Smooth muscle cell (in vitro differentiated cells): ENCODE results near the gene EPHB2. TPM values are rescaled to one million over a fixed set of nuclear protein-coding genes. Genes with fewer than 3 reads are reported as not detected.

Experiments used
- DNase-seq: peaks from one replicate; lab custom pipeline; 2025; ENCODE audit not compliant: unreplicated experiment; lab: John Stamatoyannopoulos, UW
- H2AFZ ChIP-seq: fragments of 200-600 bp; sonication (generic); 2 replicates; pipeline ENCODE4 v1.6.0; 2016; ENCODE audit warnings: antibody characterized with exemption, low read depth, mild to moderate bottlenecking
- H3F3A ChIP-seq: fragments of 200-600 bp; sonication (generic); 2 replicates; pipeline ENCODE4 v1.6.0; 2017; ENCODE audit warnings: antibody characterized with exemption, low read depth
- H3K27ac ChIP-seq: fragments of 200-600 bp; sonication (generic); 2 replicates; pipeline ENCODE4 v1.5.1; 2016; ENCODE audit warnings: low read depth, mild to moderate bottlenecking
- H3K27me3 ChIP-seq: fragments of 200-600 bp; sonication (generic); 2 replicates; pipeline ENCODE4 v1.6.1; 2016; ENCODE audit warnings: low read depth, mild to moderate bottlenecking
- H3K36me3 ChIP-seq: fragments of 200-600 bp; sonication (generic); 2 replicates; pipeline ENCODE4 v1.5.1; 2016; ENCODE audit warnings: low read depth
- H3K4me1 ChIP-seq: fragments of 200-600 bp; sonication (generic); 2 replicates; pipeline ENCODE4 v1.5.1; 2016; ENCODE audit warnings: low read depth
- H3K4me2 ChIP-seq: fragments of 200-600 bp; sonication (generic); 2 replicates; pipeline ENCODE4 v1.6.0; 2016; ENCODE audit warnings: mild to moderate bottlenecking
- H3K4me3 ChIP-seq: fragments of 200-600 bp; sonication (generic); 2 replicates; pipeline ENCODE4 v1.5.1; 2016; ENCODE audit warnings: mild to moderate bottlenecking
- H3K79me2 ChIP-seq: fragments of 200-600 bp; sonication (generic); 2 replicates; pipeline ENCODE4 v1.6.0; 2016; ENCODE audit warnings: low read depth, mild to moderate bottlenecking
- H3K9ac ChIP-seq: fragments of 200-600 bp; sonication (generic); 2 replicates; pipeline ENCODE4 v1.6.0; 2016; ENCODE audit warnings: low read depth
- H3K9me3 ChIP-seq: fragments of 200-600 bp; sonication (generic); replicated peaks from 2 replicates; pipeline ENCODE4 v1.5.1; 2016; ENCODE audit warnings: low read depth
- H4K20me1 ChIP-seq: fragments of 200-600 bp; sonication (generic); 2 replicates; pipeline ENCODE4 v1.6.0; 2016; ENCODE audit warnings: low read depth
- WGBS: methylation state at CpG from one replicate; pipeline ENCODE4 v1.1.7; 2016; ENCODE audit warnings: low lambda C conversion rate; 5-methylcytosine and 5-hydroxymethylcytosine counted together
- polyA plus RNA-seq: library from polyadenylated mRNA; unstranded; fragments of >200 nt; fragmentation: Nextera tagmentation; extraction: Ambion mirVana; gene quantifications from 2 replicates; pipeline ENCODE4 v1.2.1, GENCODE V29; 2016
- total RNA-seq: library from RNA; depleted of rRNA; stranded (reverse); fragments of >200 nt; gene quantifications from 2 replicates; pipeline ENCODE4 v1.2.3, GENCODE V29; 2014
- TF ChIP-seq, protein P1 (sequence below): fragments of 200-600 bp; sonication (generic); IDR thresholded peaks from 2 replicates; pipeline ENCODE4 v1.5.1; 2017; ENCODE audit warnings: borderline replicate concordance, mild to moderate bottlenecking, antibody characterized with exemption; ENCODE audit not compliant: insufficient read depth, poor library complexity, severe bottlenecking

The EPHB2 gene
- total and polyA plus RNA-seq, 2 experiments from 2014 or later = 1.1 to 6.7 TPM

DNA sequence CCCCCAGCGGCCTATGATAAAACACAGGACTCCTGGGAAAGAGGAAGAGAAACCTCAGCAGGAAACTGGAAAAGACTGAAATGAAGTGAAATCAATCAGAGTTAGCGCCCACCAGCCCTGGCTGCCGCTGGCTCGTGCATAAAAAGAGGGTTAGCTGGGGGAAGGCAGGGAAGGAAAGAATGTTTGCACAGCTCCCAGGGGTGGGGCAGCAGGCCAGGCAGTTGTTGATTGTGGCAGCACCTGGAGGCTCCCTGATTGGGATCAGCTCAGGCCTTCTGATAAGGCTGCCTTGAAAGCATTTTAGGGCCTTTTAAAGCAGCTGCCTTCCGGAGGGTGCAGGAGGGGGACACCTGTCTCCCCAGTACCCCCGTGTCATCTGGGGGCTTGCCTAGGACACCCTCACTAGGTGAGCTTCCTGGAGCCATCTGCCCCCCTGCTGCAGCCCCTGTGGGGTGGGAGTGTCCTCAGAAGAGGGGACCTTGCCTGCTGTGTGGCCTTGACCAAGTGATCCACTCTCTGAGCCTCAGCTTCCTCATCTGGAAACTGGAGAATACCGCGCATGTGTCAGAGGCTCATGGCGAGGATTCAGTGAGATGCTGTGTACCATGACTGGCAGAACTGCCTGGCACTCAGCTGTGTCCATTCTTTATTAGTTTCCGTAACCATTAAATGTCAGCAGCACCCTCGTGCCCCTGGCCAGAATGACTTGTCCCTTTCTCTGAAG lies 6.6 kb downstream of the EPHB2 start:
- H3K36me3 ChIP-seq = no peaks in the 10 kb centered on the region
- H3K27ac ChIP-seq = no peak overlapping the region
- H3K4me2 ChIP-seq = no peak overlapping the region
- DNase-seq = no peak
- WGBS = 69% methylated on average over 11 of the region's 11 CpGs
- H3K9me3 ChIP-seq = no peaks in the 10 kb centered on the region
- no peak overlapping the region for H3K9ac ChIP-seq
- H3F3A ChIP-seq = no peaks in the 10 kb centered on the region
- H4K20me1 ChIP-seq = no peaks in the 10 kb centered on the region
- H2AFZ ChIP-seq = no peak overlapping the region
- peaks cover 1% of the 10 kb centered on the region for H3K4me1 ChIP-seq
- TF ChIP-seq, protein P1, sequence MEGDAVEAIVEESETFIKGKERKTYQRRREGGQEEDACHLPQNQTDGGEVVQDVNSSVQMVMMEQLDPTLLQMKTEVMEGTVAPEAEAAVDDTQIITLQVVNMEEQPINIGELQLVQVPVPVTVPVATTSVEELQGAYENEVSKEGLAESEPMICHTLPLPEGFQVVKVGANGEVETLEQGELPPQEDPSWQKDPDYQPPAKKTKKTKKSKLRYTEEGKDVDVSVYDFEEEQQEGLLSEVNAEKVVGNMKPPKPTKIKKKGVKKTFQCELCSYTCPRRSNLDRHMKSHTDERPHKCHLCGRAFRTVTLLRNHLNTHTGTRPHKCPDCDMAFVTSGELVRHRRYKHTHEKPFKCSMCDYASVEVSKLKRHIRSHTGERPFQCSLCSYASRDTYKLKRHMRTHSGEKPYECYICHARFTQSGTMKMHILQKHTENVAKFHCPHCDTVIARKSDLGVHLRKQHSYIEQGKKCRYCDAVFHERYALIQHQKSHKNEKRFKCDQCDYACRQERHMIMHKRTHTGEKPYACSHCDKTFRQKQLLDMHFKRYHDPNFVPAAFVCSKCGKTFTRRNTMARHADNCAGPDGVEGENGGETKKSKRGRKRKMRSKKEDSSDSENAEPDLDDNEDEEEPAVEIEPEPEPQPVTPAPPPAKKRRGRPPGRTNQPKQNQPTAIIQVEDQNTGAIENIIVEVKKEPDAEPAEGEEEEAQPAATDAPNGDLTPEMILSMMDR = no peak
- H3K79me2 ChIP-seq = no peaks in the 10 kb centered on the region
- no peak overlapping the region for H3K4me3 ChIP-seq
- peaks cover 57% of the 10 kb centered on the region for H3K27me3 ChIP-seq

DNA sequence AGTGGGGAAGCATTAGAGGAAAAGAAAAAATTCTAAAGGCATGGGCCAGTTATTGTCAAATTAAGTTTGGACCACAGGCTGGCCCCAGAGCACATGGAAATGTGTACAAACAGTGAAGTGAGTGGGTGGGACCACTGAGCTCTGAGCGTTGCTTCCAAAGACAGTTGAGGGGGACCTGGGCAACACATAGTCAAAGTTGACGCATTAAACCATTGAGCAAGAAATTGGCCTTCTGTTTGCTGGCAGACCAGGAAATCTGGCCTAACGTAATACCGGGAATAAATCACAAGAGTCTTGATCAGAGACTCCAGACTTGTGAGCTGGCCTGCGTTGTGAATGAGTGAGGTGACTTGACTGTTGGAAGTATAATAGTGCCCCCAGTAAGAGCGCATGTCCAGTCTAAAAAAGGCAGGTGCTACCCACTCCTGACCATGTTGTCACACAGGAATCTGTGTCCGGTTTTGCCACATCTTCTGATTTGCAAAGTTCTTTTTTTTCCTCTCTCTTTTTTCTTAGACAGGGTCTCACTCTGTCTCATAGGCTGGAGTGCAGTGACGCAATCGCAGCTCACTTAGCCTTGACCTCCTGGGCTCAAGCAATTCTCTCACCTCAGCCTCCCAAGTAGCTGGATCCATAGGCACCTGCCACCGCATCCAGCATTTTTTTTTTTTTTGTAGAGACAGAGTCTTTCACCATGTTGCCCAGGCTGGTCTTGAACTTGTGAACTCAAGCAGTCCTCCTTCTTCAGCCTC lies 10.7 kb downstream of the EPHB2 start:
- WGBS = 89% methylated on average over 10 of the region's 10 CpGs

DNA sequence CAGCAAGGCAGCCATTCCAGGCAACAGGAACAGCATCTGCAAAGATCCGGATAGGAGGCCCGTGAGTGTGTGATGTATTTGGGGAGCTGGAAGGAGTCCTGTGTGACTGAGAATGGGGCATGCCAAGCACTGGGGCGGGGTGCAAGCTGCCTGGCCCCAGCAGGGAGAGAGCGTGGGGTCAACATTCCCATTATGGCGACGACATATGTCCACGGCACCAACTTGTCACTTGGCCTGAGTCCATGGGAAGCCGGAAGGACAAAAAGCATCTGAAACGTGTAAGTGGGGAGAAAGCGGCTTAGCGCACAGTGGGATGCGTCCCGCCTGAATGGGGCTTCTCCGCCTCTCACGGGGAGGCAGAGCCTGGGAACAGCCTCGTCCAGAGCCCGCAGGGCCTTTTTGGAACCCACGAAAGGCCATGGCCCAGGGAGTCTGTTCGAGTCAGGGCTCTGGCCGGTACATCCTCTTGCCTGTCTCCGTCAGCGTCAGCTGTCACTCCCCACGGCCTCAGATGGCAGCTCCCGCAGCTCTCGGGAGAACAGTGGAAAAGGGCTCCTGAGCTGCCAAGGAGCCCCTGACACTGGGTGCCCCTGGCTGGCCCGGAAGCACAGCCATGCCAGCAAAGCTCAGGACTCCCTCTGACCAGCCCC lies 12.4 kb downstream of the EPHB2 start:
- Histone ChIP-seq H3K36me3 (no peaks in the 10 kb centered on the region), H4K20me1 (no peaks in the 10 kb centered on the region), H3K27ac (no peak overlapping the region), H2AFZ (no peak overlapping the region), H3K4me1 (no peaks in the 10 kb centered on the region), H3K4me3 (no peak overlapping the region), H3K9ac (no peak overlapping the region), H3K27me3 (peaks cover 53% of the 10 kb centered on the region), H3K79me2 (no peaks in the 10 kb centered on the region), H3K9me3 (no peaks in the 10 kb centered on the region), H3K4me2 (no peak overlapping the region), H3F3A (no peaks in the 10 kb centered on the region)
- TF ChIP-seq, protein P1 = no peak
- DNase-seq = no peak
- 88% methylated on average over 26 of the region's 26 CpGs for WGBS

More for the DNA sequence above, 10.7 kb downstream of the EPHB2 start:
- no peak overlapping the region for H3K9ac ChIP-seq
- H3F3A ChIP-seq = no peaks in the 10 kb centered on the region
- H3K27ac ChIP-seq = no peak overlapping the region
- no peaks in the 10 kb centered on the region for H4K20me1 ChIP-seq
- TF ChIP-seq, protein P1 = no peak
- H3K4me1 ChIP-seq = no peaks in the 10 kb centered on the region
- DNase-seq = no peak
- H3K27me3 ChIP-seq = peaks cover 62% of the 10 kb centered on the region
- H3K4me2 ChIP-seq = no peak overlapping the region
- no peaks in the 10 kb centered on the region for H3K79me2 ChIP-seq
- no peaks in the 10 kb centered on the region for H3K36me3 ChIP-seq
- no peak overlapping the region for H2AFZ ChIP-seq
- H3K9me3 ChIP-seq = no peaks in the 10 kb centered on the region
- no peak overlapping the region for H3K4me3 ChIP-seq
